ENCODE measurements around the gene ECT2.

ECT2 gene

DNA sequence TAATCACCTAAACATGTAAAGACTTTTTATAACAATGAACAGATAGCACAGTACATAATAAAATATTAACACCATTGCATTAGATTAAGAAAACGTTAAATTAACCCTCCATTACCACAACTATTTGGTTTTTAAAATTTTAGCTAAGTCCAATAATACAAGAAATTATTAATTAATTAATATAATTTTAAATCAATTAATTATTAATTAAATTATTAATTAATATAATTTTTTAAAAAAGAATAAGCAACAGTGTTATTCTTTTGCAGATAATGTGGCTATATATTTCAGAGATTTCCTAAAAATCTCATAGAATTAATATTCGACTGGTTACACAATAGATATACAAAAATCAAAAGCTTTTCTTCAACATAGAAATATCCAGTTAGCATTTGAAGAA, 82.5 kb downstream of the ECT2 start:
- no peak overlapping the region for H3K27ac ChIP-seq
- TF ChIP-seq CTCF (conservative IDR thresholded peaks at IDR 0.05): no peak

- H3K27ac ChIP-seq: no peak overlapping the region
- peak; percentile 80 for TF ChIP-seq CTCF (conservative IDR thresholded peaks at IDR 0.05)
Observed at GRCh38 chr3:172836390-172836997, 86.0 kb downstream of the ECT2 start.

- H3K27ac ChIP-seq: no peak overlapping the region
- TF ChIP-seq CTCF (conservative IDR thresholded peaks at IDR 0.05): no peak
Observed at GRCh38 chr3:172839679-172840078, 89.2 kb downstream of the ECT2 start.

GRCh38 chr3:172840463-172840862, 89.9 kb downstream of the ECT2 start:
- H3K27ac ChIP-seq: no peak overlapping the region
- TF ChIP-seq CTCF (conservative IDR thresholded peaks at IDR 0.05): no peak

DNA sequence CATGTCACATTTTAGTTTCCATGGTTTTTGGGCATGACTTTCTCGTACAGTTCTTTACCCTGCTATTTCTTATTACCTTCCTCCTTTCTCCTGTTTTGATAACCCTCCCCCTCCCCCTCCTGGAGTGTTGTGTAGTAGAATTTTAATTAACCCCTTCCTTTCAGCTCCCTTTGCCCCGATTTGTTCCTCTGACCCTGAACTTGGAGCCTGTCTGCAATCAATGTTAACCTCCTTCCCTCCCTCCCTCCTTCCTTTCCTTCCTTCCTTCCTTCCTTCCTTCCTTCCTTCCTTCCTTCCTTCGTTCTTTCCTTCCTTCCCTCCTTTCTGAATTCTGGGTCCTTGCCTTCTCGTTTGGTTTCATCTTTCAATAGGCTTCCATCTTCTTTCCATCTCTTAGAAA, 90.4 kb downstream of the ECT2 start:
- no peak overlapping the region for H3K27ac ChIP-seq
- TF ChIP-seq CTCF (conservative IDR thresholded peaks at IDR 0.05): no peak

DNA sequence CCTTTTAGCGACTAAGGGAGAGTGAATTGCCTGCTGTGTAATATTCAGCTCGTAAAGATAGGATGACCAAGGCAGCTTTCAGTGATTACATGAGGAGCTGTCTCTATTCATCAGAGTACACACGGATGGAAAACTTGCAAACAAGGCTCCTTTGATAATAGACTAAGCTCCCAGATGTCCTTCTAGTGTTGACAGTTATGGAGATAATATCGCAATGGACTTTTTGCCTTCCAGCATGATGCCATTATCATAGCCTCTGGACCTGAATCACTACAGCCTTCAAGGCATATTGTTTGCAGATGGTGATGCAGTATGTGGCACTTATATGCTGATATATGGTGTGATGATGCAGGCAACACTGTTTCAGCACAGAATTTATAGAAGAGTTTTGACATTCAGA, 93.9 kb downstream of the ECT2 start:
- TF ChIP-seq CTCF (conservative IDR thresholded peaks at IDR 0.05): no peak
- no peak overlapping the region for H3K27ac ChIP-seq

GRCh38 chr3:172846103-172846561, 95.6 kb downstream of the ECT2 start:
- no peak for TF ChIP-seq CTCF (conservative IDR thresholded peaks at IDR 0.05)
- H3K27ac ChIP-seq: no peak overlapping the region

Data from VCaP (cell line).